ENCODE results near the gene CYTH1.

The CYTH1 gene

GRCh38 chr17:78715000-78715771 is 66.9 kb downstream of the CYTH1 start:
- TF ChIP-seq SUZ12 (IDR thresholded peaks at IDR 0.05) (no peak), ARNT (IDR thresholded peaks at IDR 0.05) (no peak), HDGF (IDR thresholded peaks at IDR 0.05; ENCODE audit: borderline replicate concordance) (no peak), FOXK2 (IDR thresholded peaks at IDR 0.05) (no peak), ELF4 (IDR thresholded peaks at IDR 0.05) (no peak), LEF1 (IDR thresholded peaks at IDR 0.05; ENCODE audit: borderline replicate concordance) (no peak), NFRKB (IDR thresholded peaks at IDR 0.05) (no peak), FOXM1 (IDR thresholded peaks at IDR 0.05; ENCODE audit: borderline replicate concordance) (no peak), CTBP1 (IDR thresholded peaks at IDR 0.05; ENCODE audit: borderline replicate concordance) (no peak), L3MBTL2 (conservative IDR thresholded peaks at IDR 0.05) (no peak)
- TF ChIP-seq, protein P1, sequence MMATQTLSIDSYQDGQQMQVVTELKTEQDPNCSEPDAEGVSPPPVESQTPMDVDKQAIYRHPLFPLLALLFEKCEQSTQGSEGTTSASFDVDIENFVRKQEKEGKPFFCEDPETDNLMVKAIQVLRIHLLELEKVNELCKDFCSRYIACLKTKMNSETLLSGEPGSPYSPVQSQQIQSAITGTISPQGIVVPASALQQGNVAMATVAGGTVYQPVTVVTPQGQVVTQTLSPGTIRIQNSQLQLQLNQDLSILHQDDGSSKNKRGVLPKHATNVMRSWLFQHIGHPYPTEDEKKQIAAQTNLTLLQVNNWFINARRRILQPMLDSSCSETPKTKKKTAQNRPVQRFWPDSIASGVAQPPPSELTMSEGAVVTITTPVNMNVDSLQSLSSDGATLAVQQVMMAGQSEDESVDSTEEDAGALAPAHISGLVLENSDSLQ (IDR thresholded peaks at IDR 0.05): no peak
- no peak for DNase-seq (ENCODE audit: extremely low spot score)
- CTCF ChIA-PET: interaction anchor here (1.1 kb wide), 1 partner anchor 11 kb away, joined by 8 read pairs; no protein-coding TSS in a partner anchor
- POLR2A ChIA-PET: no interaction called here

DNA sequence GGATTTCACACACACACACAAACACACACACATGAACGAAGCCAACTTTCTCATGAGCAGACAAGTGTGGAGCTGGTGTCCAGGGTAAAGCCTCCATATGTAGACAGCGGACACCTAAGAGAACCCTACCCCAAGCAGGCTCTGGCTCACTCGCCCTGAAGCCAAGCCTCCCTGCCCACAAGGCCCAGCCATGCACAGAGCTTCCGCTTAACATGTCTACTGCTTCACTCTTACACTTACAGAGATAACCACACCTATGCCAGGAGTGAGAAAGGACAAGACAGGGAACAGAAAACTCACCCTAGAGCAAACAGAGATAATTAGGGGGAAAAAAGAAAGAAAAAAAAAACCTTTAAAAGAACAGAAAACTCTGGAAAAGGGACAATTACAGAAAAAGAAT is 67.5 kb downstream of the CYTH1 start:
- DNase-seq (ENCODE audit: extremely low spot score): no peak
- TF ChIP-seq ZNF384 (IDR thresholded peaks at IDR 0.05) (no peak), ARNT (IDR thresholded peaks at IDR 0.05) (no peak), FOXA1 (IDR thresholded peaks at IDR 0.05) (no peak), BHLHE40 (IDR thresholded peaks at IDR 0.05; ENCODE audit: borderline replicate concordance) (no peak), SUZ12 (IDR thresholded peaks at IDR 0.05) (no peak), CTBP1 (IDR thresholded peaks at IDR 0.05; ENCODE audit: borderline replicate concordance) (no peak)
- ChIA-PET CTCF (no interaction called here), POLR2A (no interaction called here)

DNA sequence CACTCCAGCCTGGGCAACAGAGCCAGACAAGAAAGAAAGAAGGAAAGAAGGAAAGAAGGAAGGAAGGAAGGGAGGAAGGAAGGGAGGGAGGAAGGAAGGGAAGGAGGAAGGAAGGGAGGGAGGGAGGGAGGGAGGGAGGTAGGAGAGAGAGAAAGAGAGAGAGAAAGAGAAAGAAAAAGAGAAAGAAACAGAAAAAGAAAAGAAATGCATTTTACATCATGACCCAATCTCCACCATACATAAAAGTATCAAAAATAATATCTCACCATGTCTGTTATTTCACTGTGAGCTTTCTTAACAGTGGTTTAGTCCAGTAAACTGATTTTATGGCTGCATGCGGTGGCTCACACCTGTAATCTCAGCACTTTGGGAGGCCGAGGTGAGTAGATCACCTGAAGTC is 70.0 kb downstream of the CYTH1 start:
- DNase-seq (ENCODE audit: extremely low spot score): no peak
- TF ChIP-seq CTBP1 (IDR thresholded peaks at IDR 0.05; ENCODE audit: borderline replicate concordance) (no peak), TARDBP (IDR thresholded peaks at IDR 0.05) (no peak), LEF1 (IDR thresholded peaks at IDR 0.05; ENCODE audit: borderline replicate concordance) (no peak), L3MBTL2 (conservative IDR thresholded peaks at IDR 0.05) (no peak), FOXM1 (IDR thresholded peaks at IDR 0.05; ENCODE audit: borderline replicate concordance) (no peak), FOXA1 (IDR thresholded peaks at IDR 0.05) (no peak), FOXK2 (IDR thresholded peaks at IDR 0.05) (no peak), NFRKB (IDR thresholded peaks at IDR 0.05) (no peak), HDGF (IDR thresholded peaks at IDR 0.05; ENCODE audit: borderline replicate concordance) (no peak), ARNT (IDR thresholded peaks at IDR 0.05) (no peak)
- TF ChIP-seq, protein P1 (IDR thresholded peaks at IDR 0.05): no peak
- ChIA-PET POLR2A (no interaction called here), CTCF (no interaction called here)

DNA sequence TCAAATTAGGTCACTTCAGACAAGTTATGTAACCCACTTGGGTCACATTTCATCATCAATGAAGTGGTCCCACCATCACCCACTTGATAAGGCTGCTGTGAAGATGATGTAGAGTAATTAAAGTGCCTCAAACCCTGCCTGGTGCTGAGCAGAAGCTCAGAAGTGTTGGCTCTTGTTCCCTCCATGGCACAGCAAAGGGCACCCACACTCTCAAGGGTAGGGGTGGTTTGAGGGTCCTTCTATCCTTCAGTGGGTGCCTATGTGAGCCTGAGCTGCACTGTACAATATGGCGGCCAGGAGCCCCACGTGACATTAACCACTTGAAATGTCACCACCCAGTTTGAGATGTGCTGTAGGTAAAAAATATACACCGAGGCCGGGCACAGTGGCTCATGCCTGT is 71.5 kb downstream of the CYTH1 start:
- CTCF ChIA-PET: no interaction called here
- POLR2A ChIA-PET: no interaction called here
- no peak for TF ChIP-seq ZNF384 (IDR thresholded peaks at IDR 0.05)
- no peak for TF ChIP-seq FOXK2 (IDR thresholded peaks at IDR 0.05)
- TF ChIP-seq L3MBTL2 (conservative IDR thresholded peaks at IDR 0.05): no peak
- TF ChIP-seq LEF1 (IDR thresholded peaks at IDR 0.05; ENCODE audit: borderline replicate concordance): no peak
- TF ChIP-seq, protein P1 (IDR thresholded peaks at IDR 0.05): no peak
- TF ChIP-seq CTBP1 (IDR thresholded peaks at IDR 0.05; ENCODE audit: borderline replicate concordance): no peak
- TF ChIP-seq ELF4 (IDR thresholded peaks at IDR 0.05): no peak
- no peak for TF ChIP-seq ARNT (IDR thresholded peaks at IDR 0.05)
- no peak for TF ChIP-seq SP1 (IDR thresholded peaks at IDR 0.05)
- TF ChIP-seq TARDBP (IDR thresholded peaks at IDR 0.05): no peak
- no peak for TF ChIP-seq FOXA1 (IDR thresholded peaks at IDR 0.05)
- TF ChIP-seq NFRKB (IDR thresholded peaks at IDR 0.05): no peak
- no peak for TF ChIP-seq SUZ12 (IDR thresholded peaks at IDR 0.05)
- no peak for TF ChIP-seq FOXM1 (IDR thresholded peaks at IDR 0.05; ENCODE audit: borderline replicate concordance)
- TF ChIP-seq HDGF (IDR thresholded peaks at IDR 0.05; ENCODE audit: borderline replicate concordance): no peak
- TF ChIP-seq BHLHE40 (IDR thresholded peaks at IDR 0.05; ENCODE audit: borderline replicate concordance): no peak
- no peak for DNase-seq (ENCODE audit: extremely low spot score)

DNA sequence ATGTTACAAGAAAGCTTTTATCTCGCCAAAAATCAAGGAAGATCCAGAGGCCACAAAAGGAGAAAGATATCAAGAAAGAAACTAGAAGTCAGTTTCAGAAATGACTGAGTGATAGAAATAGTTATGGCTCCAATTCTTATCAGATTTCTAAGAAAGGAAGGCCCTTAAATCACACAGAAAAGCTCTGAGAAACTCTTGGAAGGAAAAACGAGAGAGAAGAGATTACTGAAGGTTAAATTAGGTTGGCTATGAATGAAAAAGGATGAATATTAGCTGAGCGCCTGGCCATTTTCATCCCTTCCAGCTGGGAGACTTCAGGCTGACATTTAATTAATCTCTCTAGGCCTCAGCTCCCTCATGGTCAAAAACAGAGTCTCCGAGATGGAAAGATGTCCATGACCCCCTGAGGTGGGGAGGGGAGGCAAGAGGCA is 72.3 kb downstream of the CYTH1 start:
- TF ChIP-seq FOXA1 (IDR thresholded peaks at IDR 0.05) (no peak), L3MBTL2 (conservative IDR thresholded peaks at IDR 0.05) (no peak), FOXK2 (IDR thresholded peaks at IDR 0.05) (no peak), ARNT (IDR thresholded peaks at IDR 0.05) (no peak), SUZ12 (IDR thresholded peaks at IDR 0.05) (no peak), ELF4 (IDR thresholded peaks at IDR 0.05) (no peak), ZNF384 (IDR thresholded peaks at IDR 0.05) (no peak), SP1 (IDR thresholded peaks at IDR 0.05) (no peak), TARDBP (IDR thresholded peaks at IDR 0.05) (no peak), CTBP1 (IDR thresholded peaks at IDR 0.05; ENCODE audit: borderline replicate concordance) (no peak), FOXM1 (IDR thresholded peaks at IDR 0.05; ENCODE audit: borderline replicate concordance) (no peak), LEF1 (IDR thresholded peaks at IDR 0.05; ENCODE audit: borderline replicate concordance) (no peak), BHLHE40 (IDR thresholded peaks at IDR 0.05; ENCODE audit: borderline replicate concordance) (no peak), HDGF (IDR thresholded peaks at IDR 0.05; ENCODE audit: borderline replicate concordance) (no peak)
- TF ChIP-seq, protein P1 (IDR thresholded peaks at IDR 0.05): no peak
- CTCF ChIA-PET: interaction anchor here (1.6 to 3.9 kb wide), 3 partner anchors 8 to 212 kb away, joined by 3 to 21 read pairs (median 8); no protein-coding TSS in a partner anchor
- POLR2A ChIA-PET: interaction anchor here (0.6 kb wide), 1 partner anchor 40 kb away, joined by 3 read pairs; no protein-coding TSS in a partner anchor
- no peak for DNase-seq (ENCODE audit: extremely low spot score)

Data from HEK293T (cell line).